DND-41 (cell line): ENCODE results near the gene TBC1D14.

Experiments used
- ATAC-seq: fragments of 200-7000 bp; cut with Tn5 transposase; 3 replicates; pipeline ENCODE4 v1.9.1; 2021; ENCODE audit warnings: low read depth; ENCODE audit not compliant: insufficient read depth
- DNase-seq: peaks from one replicate; pipeline ENCODE4 v3.0.0-alpha.2; 2020
- H2AFZ ChIP-seq: 2 replicates; pipeline ENCODE4 v1.6.0; 2012; ENCODE audit warnings: low read depth, low read length
- H3K27ac ChIP-seq: 2 replicates; pipeline ENCODE4 v1.5.1; 2012; ENCODE audit warnings: low read length, inconsistent platforms
- H3K27me3 ChIP-seq: fragments of 200-600 bp; sonication (generic); 2 replicates; pipeline ENCODE4 v1.6.0; 2012; ENCODE audit warnings: low read length, mild to moderate bottlenecking, inconsistent platforms; ENCODE audit not compliant: insufficient read depth, poor library complexity
- H3K36me3 ChIP-seq: 2 replicates; pipeline ENCODE4 v1.5.1; 2012; ENCODE audit warnings: low read length, inconsistent platforms; ENCODE audit not compliant: insufficient read depth
- H3K4me1 ChIP-seq: 2 replicates; pipeline ENCODE4 v1.5.1; 2012; ENCODE audit warnings: mild to moderate bottlenecking, low read length; ENCODE audit not compliant: insufficient read depth
- H3K4me2 ChIP-seq: 2 replicates; pipeline ENCODE4 v1.6.0; 2012; ENCODE audit warnings: mild to moderate bottlenecking, moderate library complexity, low read length, inconsistent platforms; ENCODE audit not compliant: insufficient read depth
- H3K4me3 ChIP-seq, 2 experiments: fragments of 200-600 bp in 1 of 2; shearing (Covaris generic) in 1 of 2; 2 replicates each; pipeline ENCODE4 v1.5.1; 2012 to 2016; ENCODE audit warnings: inconsistent platforms in 2 of 2, low read length in 2 of 2, mild to moderate bottlenecking in 2 of 2, low read depth in 1 of 2, moderate library complexity in 1 of 2
- H3K79me2 ChIP-seq: 2 replicates; pipeline ENCODE4 v1.6.0; 2012; ENCODE audit warnings: low read length, inconsistent platforms; ENCODE audit not compliant: insufficient read depth
- H3K9ac ChIP-seq: 2 replicates; pipeline ENCODE4 v1.6.0; 2012; ENCODE audit warnings: low read depth, mild to moderate bottlenecking, inconsistent platforms, low read length, moderate library complexity
- H3K9me3 ChIP-seq: 2 replicates; pipeline ENCODE4 v1.5.1; 2012; ENCODE audit warnings: low read length, moderate library complexity, mild to moderate bottlenecking, inconsistent platforms; ENCODE audit not compliant: insufficient read depth, severe bottlenecking
- H4K20me1 ChIP-seq: 2 replicates; pipeline ENCODE4 v1.6.0; 2012; ENCODE audit warnings: low read length; ENCODE audit not compliant: insufficient read depth
- CTCF ChIP-seq: IDR thresholded peaks from 2 replicates; pipeline ENCODE4 v1.5.1; 2012; ENCODE audit warnings: borderline replicate concordance, low read length, moderate library complexity, mild to moderate bottlenecking; ENCODE audit not compliant: poor library complexity, severe bottlenecking; ENCODE audit errors: extremely low read depth
- EZH2 ChIP-seq: IDR thresholded peaks from 3 replicates; pipeline ENCODE4 v1.6.1; 2012; ENCODE audit warnings: borderline replicate concordance, low read depth, mild to moderate bottlenecking, moderate library complexity, low read length, inconsistent platforms; ENCODE audit not compliant: severe bottlenecking

TBC1D14 gene

GRCh38 chr4:6900181-6900812 lies 9.3 kb upstream of the TBC1D14 start:
- no peaks in the 10 kb centered on the region for H4K20me1 ChIP-seq
- no peak overlapping the region for H3K9ac ChIP-seq
- H3K36me3 ChIP-seq: no peaks in the 10 kb centered on the region
- ATAC-seq: no peak
- H3K4me2 ChIP-seq: no peak overlapping the region
- DNase-seq: no peak
- H3K9me3 ChIP-seq: no peaks in the 10 kb centered on the region
- no peaks in the 10 kb centered on the region for H3K27me3 ChIP-seq
- H2AFZ ChIP-seq: no peak overlapping the region
- no peak overlapping the region for H3K4me3 ChIP-seq
- no peaks in the 10 kb centered on the region for H3K4me1 ChIP-seq
- TF ChIP-seq EZH2: no peak
- TF ChIP-seq CTCF: no peak
- H3K27ac ChIP-seq: no peak overlapping the region
- H3K79me2 ChIP-seq: no peaks in the 10 kb centered on the region

GRCh38 chr4:6900956-6901355 lies 8.7 kb upstream of the TBC1D14 start:
- H3K79me2 ChIP-seq: no peaks in the 10 kb centered on the region
- TF ChIP-seq EZH2 (no peak), CTCF (no peak)
- DNase-seq (no peak), ATAC-seq (no peak)
- H3K27ac ChIP-seq: no peak overlapping the region
- H3K9ac ChIP-seq: no peak overlapping the region
- H3K36me3 ChIP-seq: no peaks in the 10 kb centered on the region
- no peaks in the 10 kb centered on the region for H4K20me1 ChIP-seq
- H3K4me2 ChIP-seq: no peak overlapping the region
- no peaks in the 10 kb centered on the region for H3K27me3 ChIP-seq
- H3K4me1 ChIP-seq: no peaks in the 10 kb centered on the region
- H3K4me3 ChIP-seq: no peak overlapping the region
- no peak overlapping the region for H2AFZ ChIP-seq
- no peaks in the 10 kb centered on the region for H3K9me3 ChIP-seq

GRCh38 chr4:6901669-6902317 lies 7.8 kb upstream of the TBC1D14 start:
- H3K9me3 ChIP-seq: no peaks in the 10 kb centered on the region
- no peak overlapping the region for H2AFZ ChIP-seq
- TF ChIP-seq CTCF (no peak), EZH2 (no peak)
- H4K20me1 ChIP-seq: no peaks in the 10 kb centered on the region
- H3K79me2 ChIP-seq: no peaks in the 10 kb centered on the region
- H3K4me1 ChIP-seq: no peaks in the 10 kb centered on the region
- no peaks in the 10 kb centered on the region for H3K36me3 ChIP-seq
- H3K4me2 ChIP-seq: no peak overlapping the region
- DNase-seq (no peak), ATAC-seq (no peak)
- H3K27ac ChIP-seq: no peak overlapping the region
- no peak overlapping the region for H3K9ac ChIP-seq
- no peaks in the 10 kb centered on the region for H3K27me3 ChIP-seq
- H3K4me3 ChIP-seq: no peak overlapping the region
